ENCODE results near the gene PIM3.

Gene PIM3

GRCh38 chr22:50010676-50011446 is 50.3 kb downstream of the PIM3 start:
- Histone ChIP-seq H4K20me1 (ENCODE audit: insufficient read depth) (no peaks in the 10 kb centered on the region), H3K79me2 (ENCODE audit: insufficient read depth, low read depth) (no peaks in the 10 kb centered on the region), H2AFZ (ENCODE audit: low read depth) (no peak overlapping the region), H3K4me3 (IDR thresholded peaks at IDR 0.05; ENCODE audit: insufficient read depth, low read depth, low read length) (no peak overlapping the region), H3K9ac (no peak overlapping the region), H3K27ac (no peak overlapping the region), H3K4me2 (no peak overlapping the region), H3K27me3 (ENCODE audit: insufficient read depth, low read depth) (no peaks in the 10 kb centered on the region), H3K4me1 (ENCODE audit: low read depth, poor library complexity, severe bottlenecking) (no peaks in the 10 kb centered on the region), H3K36me3 (ENCODE audit: insufficient read depth) (no peaks in the 10 kb centered on the region)
- TF ChIP-seq CTCF (conservative IDR thresholded peaks at IDR 0.05; ENCODE audit: low read depth, low read length) = no peak

GRCh38 chr22:50011447-50012210 is 51.1 kb downstream of the PIM3 start:
- Histone ChIP-seq H3K4me2 (no peak overlapping the region), H3K4me3 (IDR thresholded peaks at IDR 0.05; ENCODE audit: insufficient read depth, low read depth, low read length) (no peak overlapping the region), H3K4me1 (ENCODE audit: low read depth, poor library complexity, severe bottlenecking) (no peaks in the 10 kb centered on the region), H3K27me3 (ENCODE audit: insufficient read depth, low read depth) (no peaks in the 10 kb centered on the region), H3K79me2 (ENCODE audit: insufficient read depth, low read depth) (no peaks in the 10 kb centered on the region), H3K27ac (no peak overlapping the region), H4K20me1 (ENCODE audit: insufficient read depth) (no peaks in the 10 kb centered on the region), H3K36me3 (ENCODE audit: insufficient read depth) (no peaks in the 10 kb centered on the region), H3K9ac (no peak overlapping the region), H2AFZ (ENCODE audit: low read depth) (no peak overlapping the region)
- no peak for TF ChIP-seq CTCF (conservative IDR thresholded peaks at IDR 0.05; ENCODE audit: low read depth, low read length)

GRCh38 chr22:50012211-50013181 is 51.9 kb downstream of the PIM3 start, which contains the start of gene IL17REL:
IL17REL (minus strand) TSS chr22:50012765; CDS start chr22:50012646, 119 bp downstream.
- no peak within 1 kb of the TSS for H3K9ac ChIP-seq

More at GRCh38 chr22:50012211-50013181, 51.9 kb downstream of the PIM3 start, which contains the start of gene IL17REL:
- no peak within 1 kb of the TSS for H3K27ac ChIP-seq
- no peak for TF ChIP-seq CTCF (conservative IDR thresholded peaks at IDR 0.05; ENCODE audit: low read depth, low read length)
- no peaks in the 10 kb centered on the region for H3K27me3 ChIP-seq (ENCODE audit: insufficient read depth, low read depth)
- no peaks in the 10 kb centered on the region for H3K79me2 ChIP-seq (ENCODE audit: insufficient read depth, low read depth)
- H3K4me3 ChIP-seq (IDR thresholded peaks at IDR 0.05; ENCODE audit: insufficient read depth, low read depth, low read length) = no peak within 1 kb of the TSS
- no peak within 1 kb of the TSS for H3K4me2 ChIP-seq
- no peaks in the 10 kb centered on the region for H3K4me1 ChIP-seq (ENCODE audit: low read depth, poor library complexity, severe bottlenecking)
- no peaks in the 10 kb centered on the region for H4K20me1 ChIP-seq (ENCODE audit: insufficient read depth)
- H3K36me3 ChIP-seq (ENCODE audit: insufficient read depth) = no peaks in the 10 kb centered on the region
- no peak within 1 kb of the TSS for H2AFZ ChIP-seq (ENCODE audit: low read depth)
